Naive thymus-derived CD4-positive, alpha-beta T cell (primary cell): Measurements from ENCODE around the gene S100A16. TPM values are rescaled to one million over a fixed set of nuclear protein-coding genes. Genes with fewer than 3 reads are reported as not detected.
A peak's percentile ranks its signal among the peaks of the same experiment; 100 is the strongest.

Source experiments
- ATAC-seq: fragments of 150-1000 bp; cut with Tn5 transposase; 2 replicates; pipeline ENCODE4 v1.10.0; 2021; ENCODE audit warnings: mild to moderate bottlenecking, moderate library complexity
- CTCF ChIA-PET: fragments of 350-600 bp; sonication (Branson Sonifier 250); formaldehyde crosslinking; loops from one replicate; lab custom pipeline; 2021; ENCODE audit warnings: antibody characterized with exemption; lab: Charles Lee
- POLR2A ChIA-PET: fragments of 350-600 bp; sonication (Branson Sonifier 250); formaldehyde crosslinking; loops from one replicate; lab custom pipeline; 2021; ENCODE audit warnings: antibody characterized with exemption, inconsistent platforms; lab: Charles Lee
- DNase-seq, 9 donors: peaks; one replicate each; pipeline versions ENCODE4 v3.0.0 to v3.0.0-alpha.2; 2020 to 2022; ENCODE audit warnings: mixed read lengths in 1 of 9
- H3K27ac ChIP-seq: one replicate; pipeline ENCODE4 v1.7.0; 2013; ENCODE audit warnings: mild to moderate bottlenecking, low read depth, low read length, moderate library complexity
- H3K27me3 ChIP-seq, 2 donors: one replicate each; pipeline ENCODE4 v1.7.0; 2013; ENCODE audit warnings: low read length in 2 of 2, mild to moderate bottlenecking in 2 of 2, moderate library complexity in 2 of 2; ENCODE audit not compliant: control insufficient read depth in 2 of 2, insufficient read depth in 2 of 2
- H3K36me3 ChIP-seq, 3 experiments: 1 replicate in 2 of 3; 2 replicates in 1 of 3; pipeline ENCODE4 v1.7.0; 2013; ENCODE audit warnings: low read length in 3 of 3, mild to moderate bottlenecking in 3 of 3, moderate library complexity in 1 of 3; ENCODE audit not compliant: insufficient read depth in 3 of 3, control insufficient read depth in 2 of 3
- H3K4me1 ChIP-seq, 2 donors: one replicate each; pipeline ENCODE4 v1.7.0; 2013; ENCODE audit warnings: low read length in 2 of 2, mild to moderate bottlenecking in 2 of 2, moderate library complexity in 1 of 2; ENCODE audit not compliant: control insufficient read depth in 2 of 2, insufficient read depth in 2 of 2
- H3K4me3 ChIP-seq: 2 replicates; pipeline ENCODE4 v1.7.0; 2013; ENCODE audit warnings: mild to moderate bottlenecking, low read length
- H3K9me3 ChIP-seq, 3 experiments: 1 replicate in 2 of 3; 2 replicates in 1 of 3; pipeline ENCODE4 v1.7.0; 2013; ENCODE audit warnings: low read length in 3 of 3; ENCODE audit not compliant: control insufficient read depth in 2 of 3
- H3K27ac Mint-ChIP-seq, 9 donors: one replicate each; pipeline ENCODE4 v1.8.0; 2020 to 2022; ENCODE audit warnings: mixed read lengths in 9 of 9, mild to moderate bottlenecking in 8 of 9, moderate library complexity in 5 of 9, inconsistent platforms in 2 of 9
- H3K27me3 Mint-ChIP-seq, 5 donors: one replicate each; pipeline ENCODE4 v1.8.0; 2021 to 2022; ENCODE audit warnings: mixed read lengths in 5 of 5, mild to moderate bottlenecking in 1 of 5
- H3K36me3 Mint-ChIP-seq, 5 donors: one replicate each; pipeline ENCODE4 v1.8.0; 2020 to 2022; ENCODE audit warnings: mixed read lengths in 5 of 5, mild to moderate bottlenecking in 3 of 5, inconsistent platforms in 1 of 5
- H3K4me1 Mint-ChIP-seq, 7 donors: one replicate each; pipeline ENCODE4 v1.8.0; 2020 to 2022; ENCODE audit warnings: mixed read lengths in 7 of 7, mild to moderate bottlenecking in 3 of 7, inconsistent platforms in 1 of 7
- H3K4me3 Mint-ChIP-seq, 10 donors: one replicate each; pipeline ENCODE4 v1.8.0; 2020 to 2022; ENCODE audit warnings: mild to moderate bottlenecking in 10 of 10, mixed read lengths in 10 of 10, moderate library complexity in 6 of 10, inconsistent platforms in 2 of 10
- H3K9me3 Mint-ChIP-seq, 11 donors: one replicate each; pipeline ENCODE4 v1.8.0; 2020 to 2022; ENCODE audit warnings: mixed read lengths in 11 of 11, mild to moderate bottlenecking in 4 of 11, inconsistent platforms in 1 of 11, moderate library complexity in 1 of 11
- intact Hi-C, 2 donors: fragments of 100-400 bp; cut with micrococcal nuclease; formaldehyde crosslinking; loops; one replicate each; pipeline ENCODE4 v1.15.1; 2023
- polyA plus RNA-seq, 2 donors: library from polyadenylated mRNA; unstranded; fragments of 300-500 nt; fragmentation: Illumina TruSeq; gene quantifications; one replicate each; pipeline ENCODE4 v1.2.3, GENCODE V29; 2021
- total RNA-seq, 6 experiments: library from RNA in 5 of 6; stranded (reverse) in 5 of 6; gene quantifications; 1 replicate in 5 of 6; 2 replicates in 1 of 6; pipeline ENCODE4 v1.2.3 and lab custom pipeline; 2021 to 2026

S100A16 gene
- total and polyA plus RNA-seq, 7 experiments from 2014 or later = not detected

DNA sequence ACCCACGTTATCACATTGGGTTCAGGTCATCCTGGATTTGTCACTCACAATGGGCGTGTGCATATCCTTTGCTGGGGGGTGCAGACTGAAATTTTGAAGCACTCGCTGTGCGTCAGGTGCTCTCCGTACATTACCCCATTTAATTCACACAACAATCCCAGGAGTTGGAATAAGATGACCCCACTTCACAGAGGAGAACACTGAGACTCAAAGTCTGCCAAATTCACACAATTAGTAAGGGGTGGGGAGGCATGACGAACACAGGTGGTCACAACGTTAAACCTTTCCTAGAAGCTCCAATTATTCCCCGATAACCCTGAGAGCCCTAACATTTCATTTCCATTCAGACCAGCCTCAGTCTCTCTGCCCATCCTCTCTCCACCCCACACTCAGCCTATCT lies 43.5 kb downstream of the S100A16 start:
- Histone ChIP-seq H3K4me3 (no peak overlapping the region), H3K4me1 (peaks cover 12 to 13% of the 10 kb centered on the region in 2 donors), H3K9me3 (no peaks in the 10 kb centered on the region), H3K27ac (no peak overlapping the region), H3K27me3 (no peaks in the 10 kb centered on the region), H3K36me3 (no peaks in the 10 kb centered on the region)
- Mint-ChIP-seq H3K27ac (peak overlapping the region in 1 of 9 donors; percentile 53), H3K27me3 (peaks cover 0 to 8% (median 0%) of the 10 kb centered on the region in 5 donors), H3K4me1 (peaks cover 25 to 41% (median 32%) of the 10 kb centered on the region in 7 donors), H3K36me3 (no peaks in the 10 kb centered on the region), H3K9me3 (no peaks in the 10 kb centered on the region), H3K4me3 (peak overlapping the region in 2 of 10 donors; percentile 34 to 54)
- ChIA-PET POLR2A (interaction anchor here (1.5 to 3.7 kb wide), 2 partner anchors 25 to 35 kb away, joined by 3 to 58 read pairs; partner anchors contain the start of gene S100A6), CTCF (interaction anchor here (2.6 to 7.0 kb wide), 3 partner anchors 25 to 60 kb away, joined by 27 to 139 read pairs (median 119); partner anchors contain the start of genes S100A4 and S100A6)
- ATAC-seq (no peak), DNase-seq (no peak)
- intact Hi-C loops = loop anchor here (5.0 kb wide), 2 partner anchors 48 to 178 kb away; partner anchors contain the start of gene S100A14 (in 1 of the 2)

- Mint-ChIP-seq H3K9me3 (no peaks in the 10 kb centered on the region), H3K27me3 (peaks cover 0 to 8% (median 0%) of the 10 kb centered on the region in 5 donors), H3K4me1 (peaks cover 25 to 41% (median 32%) of the 10 kb centered on the region in 7 donors), H3K36me3 (no peaks in the 10 kb centered on the region), H3K27ac (peak overlapping the region in 8 of 9 donors; percentile 6 to 90 (median 66)), H3K4me3 (peak overlapping the region; percentile 54 to 84 (median 72))
- ATAC-seq = peak; percentile 50
- POLR2A ChIA-PET = interaction anchor here (0.6 to 3.7 kb wide), 6 partner anchors 23 to 58 kb away, joined by 3 to 58 read pairs (median 4); partner anchors contain the start of genes S100A4 and S100A6
- Histone ChIP-seq H3K4me1 (peaks cover 12 to 13% of the 10 kb centered on the region in 2 donors), H3K27ac (no peak overlapping the region), H3K27me3 (no peaks in the 10 kb centered on the region), H3K36me3 (no peaks in the 10 kb centered on the region), H3K9me3 (no peaks in the 10 kb centered on the region), H3K4me3 (peak overlapping the region; percentile 26)
- CTCF ChIA-PET = interaction anchor here (0.6 to 7.0 kb wide), 15 partner anchors 9 to 59 kb away, joined by 3 to 139 read pairs (median 4); partner anchors contain the start of genes S100A4, S100A5 and S100A6
- intact Hi-C loops = loop anchor here (1.0 to 5.0 kb wide), 7 partner anchors 23 to 179 kb away; partner anchors contain the start of genes S100A4 (in 2 of the 2), S100A14 (in 1 of the 2) and SNAPIN (in 1 of the 2)
- DNase-seq = peak; percentile 61 to 82 (median 70)
Measured at GRCh38 chr1:153568367-153569099, 44.4 kb downstream of the S100A16 start.

DNA sequence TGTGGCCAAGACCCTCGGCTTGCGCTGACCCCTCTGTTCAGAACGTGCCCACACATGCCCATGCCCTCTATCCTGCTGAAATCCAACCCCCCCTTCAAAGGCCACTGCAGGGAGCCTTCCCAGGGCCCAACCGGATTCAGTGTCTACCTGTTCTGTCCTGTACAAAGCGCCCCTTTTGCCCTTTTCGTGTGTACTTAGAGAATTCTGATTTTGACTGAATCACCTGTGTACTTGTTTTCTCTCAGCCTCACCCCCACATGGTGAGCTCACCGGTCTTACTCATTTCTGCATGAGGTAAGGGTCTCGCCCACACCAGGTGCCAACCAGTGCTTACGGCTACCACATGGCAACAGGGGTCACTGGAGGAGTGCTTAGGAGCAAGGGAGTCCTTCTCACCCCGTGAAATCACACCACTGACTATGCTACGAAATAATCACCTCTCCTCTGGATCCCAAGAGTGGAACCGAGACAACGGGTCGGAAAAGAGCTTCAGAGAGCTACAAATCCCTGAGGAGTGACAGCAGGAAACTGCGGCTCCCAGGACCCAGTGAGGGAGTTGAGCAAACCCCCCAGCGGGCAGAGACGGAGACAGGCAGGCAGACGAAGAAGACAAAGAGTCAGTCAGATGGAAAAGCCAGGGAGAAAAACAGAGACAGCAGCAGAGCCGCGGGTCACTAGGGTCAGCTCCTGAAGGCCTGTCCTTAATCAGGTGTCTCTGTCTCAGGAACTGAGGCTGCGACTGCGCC lies 45.1 kb downstream of the S100A16 start:
- no peak overlapping the region for H3K4me3 ChIP-seq
- peak overlapping the region in 5 of 9 donors; percentile 13 to 90 (median 69) for H3K27ac Mint-ChIP-seq
- no peaks in the 10 kb centered on the region for H3K9me3 Mint-ChIP-seq

DNA sequence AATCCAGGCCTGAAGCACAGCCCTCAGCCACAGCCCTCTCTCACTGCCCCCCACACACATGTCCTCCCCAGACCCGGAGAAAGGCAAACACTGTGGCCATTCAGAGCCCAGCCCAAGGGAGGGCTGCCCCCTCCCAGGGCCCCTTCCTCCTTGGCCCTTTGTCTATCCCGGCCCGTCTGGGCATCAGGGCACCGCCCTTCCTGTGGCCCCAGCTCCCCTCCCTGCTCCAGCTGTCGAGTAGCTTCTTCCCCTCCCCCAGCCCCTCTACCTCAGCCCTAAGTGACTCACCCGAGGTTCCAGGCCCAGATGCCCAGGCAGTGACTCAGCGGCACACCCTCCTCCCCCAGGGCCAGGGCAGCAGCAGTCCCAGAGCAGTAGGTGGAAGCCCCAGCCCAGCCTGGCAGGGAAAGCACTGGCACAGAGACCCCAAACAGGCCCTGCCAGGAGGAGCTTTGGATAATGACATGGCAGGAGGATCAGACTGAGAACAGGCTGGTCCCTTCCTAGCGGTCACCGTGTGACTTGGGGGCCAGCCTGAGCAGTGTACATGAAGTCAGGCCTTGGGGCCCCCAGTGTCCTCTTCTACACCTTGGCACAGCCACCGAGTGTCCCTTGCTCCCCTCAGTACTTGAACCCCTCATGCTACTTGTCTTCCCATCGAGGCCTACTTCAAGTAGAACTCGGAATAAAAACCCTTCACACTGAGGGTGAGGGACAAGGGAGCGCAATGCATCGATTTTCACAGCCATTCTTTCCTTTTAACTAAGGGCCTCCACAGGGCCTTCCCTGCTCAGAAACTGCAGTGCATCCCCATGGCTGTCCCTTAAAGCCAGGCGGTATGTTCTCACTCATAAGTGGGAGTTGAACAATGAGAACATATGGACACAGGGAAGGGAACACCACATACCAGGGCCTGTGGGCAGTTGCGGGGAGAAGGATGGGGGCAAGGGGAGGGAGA lies 46.2 kb downstream of the S100A16 start:
- H3K36me3 Mint-ChIP-seq = no peaks in the 10 kb centered on the region
- POLR2A ChIA-PET = interaction anchor here (0.7 to 2.0 kb wide), 5 partner anchors 18 to 34 kb away, joined by 3 to 16 read pairs (median 9); partner anchors contain the start of genes S100A5 and S100A6
- intact Hi-C loops = loop anchor here (5.0 kb wide), 2 partner anchors 51 to 181 kb away; partner anchors contain the start of gene S100A14 (in 1 of the 2)

More for the DNA sequence above, 45.1 kb downstream of the S100A16 start:
- Histone ChIP-seq H3K9me3 (no peaks in the 10 kb centered on the region), H3K4me1 (peaks cover 12 to 13% of the 10 kb centered on the region in 2 donors), H3K27me3 (no peaks in the 10 kb centered on the region), H3K36me3 (no peaks in the 10 kb centered on the region), H3K27ac (no peak overlapping the region)
- ChIA-PET POLR2A (interaction anchor here (0.9 to 3.7 kb wide), 4 partner anchors 22 to 57 kb away, joined by 4 to 58 read pairs (median 5); partner anchors contain the start of genes S100A4 and S100A6), CTCF (interaction anchor here (0.6 to 7.0 kb wide), 16 partner anchors 8 to 81 kb away, joined by 3 to 139 read pairs (median 4); partner anchors contain the start of genes S100A4, S100A5 and S100A6)
- intact Hi-C loops = loop anchor here (1.0 to 5.0 kb wide), 7 partner anchors 22 to 180 kb away; partner anchors contain the start of genes S100A4 (in 2 of the 2), S100A14 (in 1 of the 2) and SNAPIN (in 1 of the 2)
- peak in 1 of 9 donors; percentile 50 for DNase-seq
- peaks cover 0 to 8% (median 0%) of the 10 kb centered on the region in 5 donors for H3K27me3 Mint-ChIP-seq
- peak overlapping the region in 6 of 10 donors; percentile 16 to 82 (median 66) for H3K4me3 Mint-ChIP-seq
- H3K36me3 Mint-ChIP-seq = no peaks in the 10 kb centered on the region
- H3K4me1 Mint-ChIP-seq = peaks cover 25 to 36% (median 30%) of the 10 kb centered on the region in 7 donors
- no peak for ATAC-seq

More for the DNA sequence above, 46.2 kb downstream of the S100A16 start:
- Histone ChIP-seq H3K4me1 (peaks cover 12 to 13% of the 10 kb centered on the region in 2 donors), H3K27me3 (no peaks in the 10 kb centered on the region), H3K9me3 (no peaks in the 10 kb centered on the region), H3K27ac (peak overlapping the region; percentile 17), H3K4me3 (no peak overlapping the region), H3K36me3 (no peaks in the 10 kb centered on the region)
- peak overlapping the region in 3 of 10 donors; percentile 16 to 57 (median 56) for H3K4me3 Mint-ChIP-seq
- peaks cover 0 to 6% (median 0%) of the 10 kb centered on the region in 5 donors for H3K27me3 Mint-ChIP-seq
- ATAC-seq (peak; percentile 88), DNase-seq (peak in 3 of 9 donors; percentile 38 to 82 (median 44))
- CTCF ChIA-PET = interaction anchor here (0.6 to 4.1 kb wide), 5 partner anchors 22 to 358 kb away, joined by 4 to 31 read pairs (median 5); no protein-coding TSS in a partner anchor
- H3K4me1 Mint-ChIP-seq = peaks cover 25 to 32% (median 28%) of the 10 kb centered on the region in 7 donors
- peak overlapping the region in 5 of 9 donors; percentile 9 to 92 (median 87) for H3K27ac Mint-ChIP-seq
- H3K9me3 Mint-ChIP-seq = no peaks in the 10 kb centered on the region
